GM21737 (cell line): ENCODE data around the gene CD300LD.
"Not testable (repeated sequence)": the region's sequence is repeated elsewhere in the genome, so short reads cannot be mapped to it uniquely, and the experiment has no call there.

Experiments
- ATAC-seq: cut with Tn5 transposase; IDR thresholded peaks from one replicate; pipeline ENCODE4 v1.9.1; 2021; ENCODE audit warnings: mild to moderate bottlenecking, moderate library complexity; ENCODE audit not compliant: unreplicated experiment

CD300LD gene

GRCh38 chr17:74573635-74574034 is 18.4 kb downstream of the CD300LD start:
- not testable (repeated sequence) for ATAC-seq

GRCh38 chr17:74573169-74573568 is 18.9 kb downstream of the CD300LD start:
- ATAC-seq, result no peak

DNA sequence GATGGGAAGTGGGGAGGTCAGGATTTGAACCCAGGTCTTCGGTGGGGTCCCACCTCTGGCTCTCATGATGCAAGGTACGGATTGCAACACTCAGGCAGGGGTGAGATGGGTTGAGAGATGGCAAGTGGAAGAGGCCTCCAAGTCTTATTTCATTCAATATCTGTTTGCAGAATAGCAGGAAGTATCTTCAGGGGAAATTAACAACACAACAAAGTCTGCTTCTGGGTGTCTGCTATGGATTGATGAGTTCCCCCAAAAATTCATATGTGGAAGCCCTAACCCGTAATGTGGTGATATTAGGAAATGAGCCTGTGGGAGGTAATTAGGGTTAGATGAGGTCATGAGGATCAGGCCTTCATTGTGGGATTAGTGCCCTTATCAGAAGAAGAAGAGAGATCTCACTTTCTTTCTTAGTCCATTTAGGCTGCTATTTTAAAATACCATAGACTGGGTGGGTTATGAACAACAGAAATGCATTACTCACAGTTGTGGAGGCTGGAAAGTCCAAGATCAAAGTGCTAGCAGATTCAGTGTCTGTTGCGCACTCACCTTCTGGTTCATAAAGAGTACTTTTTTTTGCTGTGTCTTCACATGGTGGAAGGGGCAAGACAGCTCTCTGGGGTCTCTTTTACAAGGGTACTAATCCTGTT is 20.3 kb downstream of the CD300LD start:
- no peak for ATAC-seq

DNA sequence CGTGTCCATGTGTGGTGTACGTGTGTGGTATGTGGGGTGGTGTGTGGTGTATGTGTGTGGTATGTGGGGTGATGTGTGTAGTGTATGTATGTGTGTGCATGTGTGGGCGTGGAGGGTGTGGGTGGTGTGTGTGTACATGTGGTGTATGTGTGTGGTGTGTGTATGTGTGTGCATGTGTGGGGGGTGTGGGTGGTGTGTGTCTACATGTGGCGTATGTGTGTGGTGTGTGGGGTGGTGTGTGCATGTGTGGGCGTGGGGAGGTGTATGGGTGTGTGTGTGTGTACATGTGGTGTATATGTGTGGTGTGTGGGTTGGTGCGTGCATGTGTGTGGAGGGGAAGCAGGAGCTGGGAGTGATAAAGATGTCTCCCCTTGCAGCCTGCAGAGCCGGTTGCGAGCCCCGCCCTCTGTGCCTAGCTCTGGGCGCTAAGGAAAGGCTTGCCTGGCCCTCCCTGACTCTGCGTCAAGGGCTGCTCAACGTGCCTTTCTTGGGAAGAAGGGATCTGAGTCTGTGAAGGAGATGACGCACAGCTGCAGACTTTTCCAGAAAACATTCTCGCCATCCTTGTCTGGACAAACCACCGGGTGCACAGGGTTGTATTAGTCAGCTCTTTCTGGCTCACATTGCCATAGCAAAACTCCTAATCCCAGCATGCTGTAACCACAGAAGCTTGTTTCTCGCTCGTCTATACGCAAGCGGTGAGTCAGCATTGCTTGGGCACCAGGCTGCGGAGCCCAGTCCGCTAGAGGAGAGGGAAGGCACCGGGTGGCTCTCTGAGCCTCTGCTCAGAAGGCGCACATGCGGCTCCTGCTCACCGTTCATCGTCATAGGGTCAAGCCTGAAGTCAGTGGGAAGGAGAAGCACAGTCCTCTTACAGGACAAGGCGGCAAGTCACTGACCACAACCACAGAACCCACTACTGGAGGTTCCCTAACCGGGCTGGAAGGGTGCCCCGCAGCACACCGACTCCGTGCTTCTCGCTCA is 22.8 kb downstream of the CD300LD start:
- ATAC-seq, result no peak

GRCh38 chr17:74568106-74568873 is 23.8 kb downstream of the CD300LD start:
- ATAC-seq, result no peak

DNA sequence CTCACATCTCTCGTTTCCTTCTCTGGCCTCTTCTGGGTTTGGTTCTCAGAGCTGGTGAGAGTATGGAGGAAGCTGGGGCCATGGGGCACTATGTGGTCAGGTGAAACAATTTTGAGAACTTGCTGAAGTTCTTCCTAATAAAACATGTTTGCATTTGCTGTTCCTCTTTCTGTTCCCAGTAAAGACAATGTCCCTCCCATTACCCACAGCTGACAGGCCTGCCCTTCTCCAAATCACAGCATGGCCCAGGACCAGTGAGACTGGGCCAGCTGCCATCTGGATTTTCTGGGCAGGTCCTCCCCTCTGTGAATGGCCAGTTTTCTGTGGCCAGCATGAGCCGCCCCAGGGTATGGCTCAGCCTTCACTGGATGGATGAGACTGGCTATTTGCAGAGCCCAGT is 24.7 kb downstream of the CD300LD start, which contains the start of gene CD300H:
Gene CD300H, minus strand, starts transcription at position 113 of the 400 bp plus-strand sequence.
- ATAC-seq, result no peak

DNA sequence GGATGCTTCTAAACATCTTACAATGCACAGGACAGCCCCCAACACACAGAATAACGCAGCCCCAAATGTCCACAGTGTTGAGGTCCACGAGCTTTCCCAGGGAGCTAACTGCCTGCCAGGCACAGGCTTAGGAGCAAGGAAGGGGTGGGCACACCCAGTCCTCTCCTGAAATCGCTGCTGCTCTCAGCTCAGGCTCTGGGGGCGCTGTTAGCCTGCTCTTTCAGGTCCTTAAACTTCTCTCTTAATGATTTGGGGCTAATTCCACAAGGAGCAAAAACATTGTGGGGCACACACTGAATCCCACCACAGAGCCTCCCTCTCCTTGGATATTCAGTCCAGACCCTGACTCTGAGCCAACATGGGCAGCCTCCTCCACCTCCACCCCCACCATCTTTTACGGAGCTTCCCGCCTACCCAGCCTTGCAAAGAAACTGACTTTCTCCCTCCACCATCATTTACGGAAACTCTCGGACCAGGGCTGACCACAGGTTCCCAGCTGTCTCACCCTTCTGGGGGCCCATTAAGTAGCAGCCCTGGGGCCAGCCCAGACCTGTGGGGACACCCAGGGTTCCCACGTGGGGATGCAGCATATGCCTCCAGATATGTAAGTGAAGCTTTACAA is 25.8 kb downstream of the CD300LD start:
- ATAC-seq, result no peak

DNA sequence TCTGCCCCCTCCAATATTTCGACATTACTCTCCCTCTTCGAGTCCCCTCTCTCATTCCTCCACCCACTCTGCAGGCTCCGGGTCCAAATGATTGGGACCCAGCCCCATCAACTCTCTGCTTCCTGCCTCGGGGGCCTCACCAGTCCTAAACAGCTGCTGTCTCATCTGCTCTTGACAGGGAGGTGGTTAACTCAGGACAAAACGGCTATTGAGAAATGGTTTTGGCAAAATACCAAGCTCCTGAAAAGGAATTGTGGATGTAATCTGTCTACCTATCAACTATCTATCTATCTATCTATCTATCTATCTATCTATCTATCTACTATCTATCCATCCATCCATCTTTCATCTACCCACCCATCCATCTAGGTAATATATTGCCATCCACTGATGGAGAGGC is 27.0 kb downstream of the CD300LD start:
- ATAC-seq, result no peak

- no peak for ATAC-seq
Observed at GRCh38 chr17:74563358-74563757, 28.7 kb downstream of the CD300LD start.

GRCh38 chr17:74561586-74561985 is 30.5 kb downstream of the CD300LD start:
- no peak for ATAC-seq

GRCh38 chr17:74558882-74559519 is 33.1 kb downstream of the CD300LD start:
- no peak for ATAC-seq

- not testable (repeated sequence) for ATAC-seq
Observed at GRCh38 chr17:74558402-74558801, 33.7 kb downstream of the CD300LD start.

- ATAC-seq, result no peak
Observed at GRCh38 chr17:74555427-74555940, 36.6 kb downstream of the CD300LD start.

DNA sequence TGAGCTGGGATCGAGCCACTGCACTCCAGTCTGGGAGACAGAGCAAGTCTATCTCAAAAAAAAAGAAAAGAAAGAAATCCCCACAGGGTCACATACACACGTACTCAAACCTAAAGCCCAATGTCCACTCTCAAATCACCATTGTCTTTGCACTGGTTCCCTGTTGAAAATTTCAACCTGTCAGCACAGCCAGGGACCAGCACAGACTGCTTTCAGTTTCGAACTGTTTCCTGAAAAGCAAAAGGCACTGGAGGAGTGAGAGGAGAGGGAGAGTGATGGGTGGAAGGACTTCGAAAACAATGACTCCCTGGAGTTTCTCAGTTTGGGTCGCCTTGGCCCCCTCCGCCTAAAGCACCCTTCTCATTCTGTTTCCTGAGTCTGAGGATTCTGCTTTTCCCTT is 37.2 kb downstream of the CD300LD start:
- ATAC-seq, result no peak

GRCh38 chr17:74552037-74552436 is 40.0 kb downstream of the CD300LD start:
- no peak for ATAC-seq

DNA sequence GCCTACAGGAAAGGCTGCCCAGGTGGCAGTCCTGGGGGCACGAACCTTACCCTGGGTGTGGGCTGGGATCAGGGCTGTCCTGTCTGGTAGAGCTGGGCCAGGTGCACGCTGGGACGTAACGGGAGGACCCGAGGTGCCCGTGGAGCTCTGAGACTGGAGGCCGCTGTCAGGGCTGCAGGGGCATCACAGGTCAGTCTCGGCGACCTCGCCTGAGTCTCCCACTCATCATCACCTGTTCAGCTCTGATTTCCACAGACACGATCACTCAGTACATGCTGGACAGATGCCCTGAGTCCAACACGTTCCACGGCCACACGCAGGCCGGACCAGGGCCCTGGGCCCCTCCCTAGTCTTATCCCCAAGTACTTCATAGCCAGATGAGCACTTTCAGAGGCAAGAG is 41.5 kb downstream of the CD300LD start:
- no peak for ATAC-seq

DNA sequence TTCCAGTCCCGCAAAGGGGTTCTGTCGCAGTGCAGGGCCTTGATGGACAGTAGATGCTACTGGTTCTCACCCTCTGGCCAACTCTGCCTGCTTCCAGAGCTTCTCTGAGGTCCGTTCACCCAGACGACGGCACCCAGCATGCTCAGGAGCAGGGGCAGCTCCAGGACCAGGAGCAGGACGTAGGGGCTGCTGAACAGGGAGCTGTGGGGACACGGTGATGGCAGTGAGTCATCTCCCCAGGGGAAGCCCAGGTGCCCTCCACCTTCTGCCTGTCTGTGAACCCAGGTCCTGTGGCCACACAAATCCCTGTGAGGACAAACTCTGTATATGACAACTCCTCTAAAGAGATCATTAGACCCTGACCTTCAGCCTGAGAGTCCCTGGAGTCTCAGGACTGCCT is 42.7 kb downstream of the CD300LD start:
- ATAC-seq, result no peak

DNA sequence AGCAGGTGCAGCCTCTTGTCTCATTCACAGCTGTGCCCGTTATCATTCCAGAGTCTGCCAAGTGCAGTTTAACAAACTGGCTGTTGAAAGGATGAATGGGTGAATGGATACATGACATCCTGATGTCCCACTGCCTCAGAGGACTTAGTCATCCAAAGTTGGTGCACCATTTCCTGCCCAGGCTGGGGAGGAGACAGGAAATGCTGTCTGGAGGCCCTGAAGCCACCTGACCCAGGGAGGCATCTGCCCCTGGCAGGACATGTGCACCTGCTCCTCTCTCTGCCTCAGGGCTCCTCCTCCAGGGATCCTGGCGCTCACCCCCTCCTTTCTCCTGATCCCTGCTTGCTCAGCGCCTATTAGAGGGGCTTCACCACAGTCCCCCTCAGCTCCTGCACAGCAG is 44.3 kb downstream of the CD300LD start:
- no peak for ATAC-seq

DNA sequence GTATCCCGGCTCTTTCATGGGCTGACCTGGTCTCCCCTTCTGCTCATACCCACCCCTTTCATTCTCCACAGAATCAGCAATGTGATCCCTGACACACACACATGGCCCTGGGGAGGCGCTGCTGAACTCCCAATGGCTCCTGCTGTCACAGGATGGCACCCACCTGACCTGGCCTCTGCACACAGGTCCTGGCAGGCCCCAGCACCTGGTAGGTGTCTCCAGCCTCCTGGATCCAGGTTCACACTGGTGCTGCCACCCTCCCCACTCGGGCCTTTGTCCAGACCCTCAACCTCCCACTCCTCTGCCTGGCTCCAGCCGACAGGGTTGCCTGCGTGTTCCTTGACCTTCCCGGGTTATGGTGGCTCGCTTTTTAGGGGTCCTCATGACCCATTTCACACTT is 44.8 kb downstream of the CD300LD start:
- no peak for ATAC-seq

- ATAC-seq, result no peak
Observed at GRCh38 chr17:74546586-74546985, 45.5 kb downstream of the CD300LD start.
